IPS-20b (cell line): Measurements from ENCODE around the gene RIPOR2.
A peak's percentile ranks its signal among the peaks of the same experiment; 100 is the strongest.

Experiments used
- H3K27ac ChIP-seq: one replicate; pipeline ENCODE4 v1.5.1; 2013; ENCODE audit warnings: low read length
- H3K27me3 ChIP-seq: 2 replicates; pipeline ENCODE4 v1.6.1; 2013; ENCODE audit warnings: mild to moderate bottlenecking, low read length, inconsistent platforms; ENCODE audit not compliant: insufficient read depth
- H3K36me3 ChIP-seq: 2 replicates; pipeline ENCODE4 v1.6.1; 2013; ENCODE audit warnings: low read depth, mild to moderate bottlenecking, inconsistent platforms, low read length, moderate library complexity; ENCODE audit not compliant: insufficient read depth
- H3K4me1 ChIP-seq: 2 replicates; pipeline ENCODE4 v1.6.1; 2013; ENCODE audit warnings: mild to moderate bottlenecking, control low read depth, inconsistent platforms, low read length, moderate library complexity; ENCODE audit not compliant: insufficient read depth
- H3K4me3 ChIP-seq: 2 replicates; pipeline ENCODE4 v1.5.1; 2013; ENCODE audit warnings: mild to moderate bottlenecking, low read length, inconsistent platforms
- H3K9ac ChIP-seq: 2 replicates; pipeline ENCODE4 v1.6.1; 2013; ENCODE audit warnings: low read depth, mild to moderate bottlenecking, inconsistent platforms, low read length, moderate library complexity
- H3K9me3 ChIP-seq: 2 replicates; pipeline ENCODE4 v1.6.1; 2013; ENCODE audit warnings: mild to moderate bottlenecking, low read depth, low read length, inconsistent platforms; ENCODE audit not compliant: insufficient read depth

RIPOR2 gene

DNA sequence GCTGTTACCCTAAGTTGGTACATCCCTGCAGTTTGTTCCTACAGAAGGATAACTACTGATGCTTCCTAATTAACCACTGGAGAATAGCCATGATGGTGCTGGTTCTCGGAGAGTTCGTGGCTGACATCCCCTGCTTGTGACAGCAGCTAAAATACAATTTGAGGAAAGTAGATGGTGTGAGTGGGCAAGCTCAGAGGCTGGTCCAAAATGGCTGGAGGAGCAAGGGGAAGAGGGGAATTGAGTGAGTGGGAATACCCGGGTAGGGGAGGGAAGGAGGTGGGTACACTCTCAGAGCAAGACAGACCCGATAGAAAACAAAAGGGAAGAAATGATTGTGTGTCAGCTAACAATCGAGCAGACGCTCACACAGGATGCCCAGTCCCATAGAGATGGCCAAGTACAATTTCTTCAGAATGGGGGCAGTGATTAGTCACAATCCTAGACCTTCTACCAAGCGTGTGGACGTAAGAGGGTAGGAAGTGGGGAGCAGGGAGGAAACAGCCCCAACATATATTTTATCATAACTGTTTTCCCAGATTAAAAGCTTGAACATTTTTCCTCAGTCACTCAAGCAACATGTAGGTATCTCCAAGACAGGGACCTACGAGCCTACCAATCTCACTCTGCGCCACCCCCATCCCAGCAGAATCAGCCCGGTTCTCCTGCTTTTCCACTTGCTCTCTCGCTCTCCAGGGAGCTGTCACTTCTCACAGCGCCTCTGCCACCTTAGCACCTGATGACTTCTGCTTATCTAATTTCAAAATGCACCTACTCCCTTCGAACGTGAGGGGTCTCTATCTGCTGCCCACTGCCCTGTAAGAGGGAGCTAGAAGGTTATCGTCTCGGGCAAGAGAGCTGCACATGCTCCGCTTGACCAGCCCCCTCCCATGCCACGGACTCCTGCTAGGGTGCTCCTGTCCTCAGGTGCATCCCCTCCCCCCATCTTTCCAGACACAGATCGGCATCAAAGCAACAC lies 26.2 kb downstream of the RIPOR2 start:
- H3K27ac ChIP-seq: no peak overlapping the region
- peak overlapping the region; percentile 80 for H3K4me3 ChIP-seq
- no peaks in the 10 kb centered on the region for H3K9me3 ChIP-seq
- H3K4me1 ChIP-seq: peaks cover 8% of the 10 kb centered on the region; the same call in 1 of the 2 replicates
- no peaks in the 10 kb centered on the region for H3K36me3 ChIP-seq
- H3K27me3 ChIP-seq: peaks cover 59% of the 10 kb centered on the region
- peak overlapping the region; percentile 47; the same call in 1 of the 2 replicates for H3K9ac ChIP-seq

DNA sequence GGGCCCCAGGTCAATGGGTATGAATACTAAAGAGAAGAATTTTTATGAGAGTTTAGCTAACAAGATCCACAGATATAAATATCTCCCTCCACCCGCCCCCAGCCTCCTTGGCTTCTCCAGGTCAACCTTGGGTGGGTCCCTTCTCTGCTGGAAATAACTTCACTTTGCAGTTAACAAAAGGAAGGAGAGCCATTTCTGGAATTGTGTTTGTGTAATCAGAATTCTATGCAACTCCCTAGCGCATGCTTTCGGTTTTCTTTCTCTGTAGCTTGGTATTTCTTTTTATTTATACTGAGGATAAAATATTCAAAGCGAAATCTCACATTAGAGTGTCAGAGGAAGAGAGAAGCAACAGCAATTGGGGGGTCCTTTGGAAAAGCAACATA lies 27.1 kb downstream of the RIPOR2 start:
- Histone ChIP-seq H3K9ac (no peak overlapping the region), H3K4me3 (0 out of 2 replicates have a peak overlapping the region, but pooled peaks have one; percentile 9), H3K36me3 (no peaks in the 10 kb centered on the region), H3K9me3 (no peaks in the 10 kb centered on the region), H3K27me3 (peaks cover 58% of the 10 kb centered on the region), H3K27ac (no peak overlapping the region), H3K4me1 (peaks cover 8% of the 10 kb centered on the region; the same call in 1 of the 2 replicates)

DNA sequence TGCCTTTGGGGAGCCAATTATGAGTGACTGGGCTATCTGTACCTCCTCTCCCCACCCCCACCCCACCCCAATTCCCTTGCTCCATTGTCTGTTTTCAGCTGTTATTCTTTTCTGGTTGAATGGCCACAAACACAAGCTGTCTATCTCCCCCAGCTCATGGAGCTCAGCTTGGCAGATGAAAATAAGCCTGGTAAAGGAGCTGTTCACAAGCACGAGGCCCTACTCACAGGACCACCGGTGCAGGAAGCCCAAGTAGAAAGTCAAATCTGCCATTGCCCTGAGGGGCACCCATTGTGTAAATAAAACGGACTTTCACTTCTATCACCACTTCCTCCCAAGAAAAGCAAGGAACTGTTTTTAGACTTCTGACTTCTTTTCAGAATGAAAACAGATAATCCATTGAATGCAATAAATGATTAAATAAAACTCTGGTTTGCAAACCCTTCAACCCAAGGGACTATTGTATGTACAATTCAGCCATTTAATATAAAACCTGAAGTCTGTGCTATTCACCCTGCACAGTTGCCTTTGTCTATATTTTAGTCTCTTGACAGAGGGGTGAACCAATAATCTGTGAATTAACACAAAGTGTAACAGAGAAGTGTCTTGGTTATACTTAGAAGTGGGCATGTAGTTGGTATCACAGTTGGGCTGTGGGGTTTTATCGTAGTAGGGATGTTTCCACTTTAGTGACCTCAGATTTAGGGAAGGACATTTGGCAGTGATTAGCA lies 27.7 kb downstream of the RIPOR2 start:
- H3K4me1 ChIP-seq: peaks cover 8% of the 10 kb centered on the region; the same call in 1 of the 2 replicates
- H3K9ac ChIP-seq: no peak overlapping the region
- no peaks in the 10 kb centered on the region for H3K36me3 ChIP-seq
- H3K4me3 ChIP-seq: no peak overlapping the region
- H3K27ac ChIP-seq: no peak overlapping the region
- peaks cover 52% of the 10 kb centered on the region for H3K27me3 ChIP-seq
- H3K9me3 ChIP-seq: no peaks in the 10 kb centered on the region

DNA sequence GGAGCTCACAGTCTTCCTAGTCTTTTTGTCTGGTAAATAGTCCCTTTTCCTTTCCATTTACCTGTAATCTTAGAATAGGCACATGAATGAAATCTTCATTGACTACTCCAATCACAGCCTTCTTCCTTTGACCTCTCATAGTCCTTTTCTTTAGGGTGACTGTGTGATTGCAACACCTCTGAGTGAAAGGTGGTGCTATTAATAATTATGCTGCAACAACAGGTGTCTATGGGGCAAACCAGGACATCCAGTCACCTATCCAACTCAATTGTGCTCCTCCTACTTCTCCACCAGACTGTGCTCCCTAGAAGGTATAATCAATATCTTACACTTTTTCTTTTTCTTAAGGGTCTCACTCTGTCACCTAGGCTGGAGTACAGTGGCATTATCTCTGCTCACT lies 29.4 kb downstream of the RIPOR2 start:
- Histone ChIP-seq H3K4me1 (peaks cover 3% of the 10 kb centered on the region; the same call in 1 of the 2 replicates), H3K4me3 (no peak overlapping the region), H3K27ac (no peak overlapping the region), H3K27me3 (peaks cover 35% of the 10 kb centered on the region), H3K9ac (no peak overlapping the region), H3K9me3 (no peaks in the 10 kb centered on the region), H3K36me3 (no peaks in the 10 kb centered on the region)

DNA sequence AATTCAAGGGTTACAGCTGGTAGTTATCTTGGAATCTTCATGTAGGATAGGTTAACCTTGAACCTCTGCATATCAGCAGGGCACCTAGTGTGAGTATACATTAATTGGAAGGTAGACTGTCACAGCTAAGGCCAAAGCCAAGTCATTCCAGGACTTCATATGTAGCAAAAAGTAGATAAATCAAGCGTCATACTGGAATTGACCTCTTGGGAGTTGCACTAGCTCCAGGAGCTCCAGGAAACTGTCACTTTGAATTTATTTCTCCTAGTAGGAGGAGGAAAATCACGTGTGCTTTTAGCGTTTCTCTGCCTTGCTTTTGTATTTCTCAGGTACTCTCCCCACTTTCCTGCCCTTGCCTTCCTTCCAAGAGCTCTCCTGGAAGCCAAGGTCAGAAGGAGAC lies 30.3 kb downstream of the RIPOR2 start:
- H3K36me3 ChIP-seq: no peaks in the 10 kb centered on the region
- no peak overlapping the region for H3K4me3 ChIP-seq
- H3K27me3 ChIP-seq: peaks cover 26% of the 10 kb centered on the region
- peaks cover 3% of the 10 kb centered on the region; the same call in 1 of the 2 replicates for H3K4me1 ChIP-seq
- no peak overlapping the region for H3K9ac ChIP-seq
- no peak overlapping the region for H3K27ac ChIP-seq
- H3K9me3 ChIP-seq: no peaks in the 10 kb centered on the region

DNA sequence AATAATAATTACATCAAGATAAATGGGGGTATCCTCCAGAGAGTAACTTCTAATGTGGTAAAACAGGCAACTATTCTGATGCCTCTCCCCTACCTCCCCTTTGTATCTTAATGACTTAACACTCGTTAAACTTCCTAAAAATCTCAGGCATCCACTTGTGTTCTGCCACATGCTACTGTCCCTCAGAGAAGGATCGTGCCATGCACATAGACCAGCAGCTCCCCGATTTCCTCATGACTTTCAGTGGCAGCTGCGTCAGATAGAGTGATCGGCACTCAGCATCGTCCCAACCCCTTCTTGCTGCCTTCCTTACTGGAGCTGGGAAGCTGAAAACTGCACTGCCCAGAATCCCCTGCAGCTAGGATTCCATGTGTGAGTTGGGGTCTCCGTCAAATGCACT lies 32.1 kb downstream of the RIPOR2 start:
- Histone ChIP-seq H3K9me3 (no peaks in the 10 kb centered on the region), H3K36me3 (no peaks in the 10 kb centered on the region), H3K4me1 (peaks cover 12% of the 10 kb centered on the region; the same call in 1 of the 2 replicates), H3K4me3 (no peak overlapping the region), H3K27ac (no peak overlapping the region), H3K27me3 (peaks cover 8% of the 10 kb centered on the region), H3K9ac (no peak overlapping the region)

DNA sequence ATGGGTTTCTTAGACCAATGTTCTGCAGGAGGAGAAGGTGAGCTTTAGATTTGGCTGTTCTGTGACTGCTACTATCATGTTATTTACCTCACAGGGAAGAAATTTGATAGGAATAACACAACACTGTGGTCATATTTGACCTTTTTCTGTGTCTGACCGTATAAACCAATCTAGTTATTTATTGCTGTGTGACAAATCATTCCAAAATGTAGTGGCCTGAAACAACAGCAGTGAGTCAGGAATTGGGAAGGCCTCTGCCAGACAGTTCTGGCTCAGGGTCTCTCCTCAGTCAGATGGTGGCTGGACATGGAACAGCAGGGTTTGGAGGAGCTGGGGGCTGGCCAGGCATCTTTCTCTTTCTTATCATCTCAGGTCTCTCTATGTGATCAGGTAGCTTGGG lies 33.0 kb downstream of the RIPOR2 start:
- H3K27ac ChIP-seq: no peak overlapping the region
- H3K9ac ChIP-seq: no peak overlapping the region
- no peaks in the 10 kb centered on the region for H3K9me3 ChIP-seq
- H3K4me1 ChIP-seq: peaks cover 9% of the 10 kb centered on the region; the same call in 1 of the 2 replicates
- no peaks in the 10 kb centered on the region for H3K27me3 ChIP-seq
- no peaks in the 10 kb centered on the region for H3K36me3 ChIP-seq
- H3K4me3 ChIP-seq: no peak overlapping the region

DNA sequence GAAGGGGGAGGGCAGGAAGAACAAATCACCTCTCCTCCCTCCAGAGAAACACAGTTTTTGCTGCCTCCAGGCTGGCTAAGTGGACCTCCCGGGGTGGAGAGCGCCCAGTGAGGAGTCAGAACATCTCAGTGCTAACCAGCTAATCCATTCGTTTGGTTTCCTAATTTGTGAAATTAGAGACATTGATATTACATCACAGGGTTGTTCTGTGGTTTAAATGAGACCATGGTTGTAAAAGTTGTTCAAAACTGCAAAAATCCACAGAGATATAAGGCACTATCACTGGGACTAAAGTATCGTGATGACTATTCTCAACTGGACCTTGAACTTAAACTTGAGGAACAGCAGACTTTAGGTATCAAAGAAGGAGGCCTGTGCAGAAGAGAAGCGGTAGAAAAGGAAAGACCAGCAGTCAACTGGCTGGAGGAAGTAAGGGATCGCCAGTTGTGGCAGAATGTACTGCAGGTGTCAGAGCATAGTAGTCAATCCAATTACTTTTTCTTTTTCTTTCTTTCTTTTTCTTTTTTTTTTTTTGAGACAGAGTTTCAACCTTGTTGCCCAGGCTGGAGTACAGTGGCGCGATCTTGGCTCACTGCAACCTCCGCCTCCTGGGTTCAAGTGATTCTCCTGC lies 33.9 kb downstream of the RIPOR2 start:
- H3K27ac ChIP-seq: no peak overlapping the region
- H3K4me1 ChIP-seq: peaks cover 9% of the 10 kb centered on the region; the same call in 1 of the 2 replicates
- no peak overlapping the region for H3K9ac ChIP-seq
- H3K36me3 ChIP-seq: no peaks in the 10 kb centered on the region
- no peaks in the 10 kb centered on the region for H3K27me3 ChIP-seq
- H3K4me3 ChIP-seq: no peak overlapping the region
- no peaks in the 10 kb centered on the region for H3K9me3 ChIP-seq

DNA sequence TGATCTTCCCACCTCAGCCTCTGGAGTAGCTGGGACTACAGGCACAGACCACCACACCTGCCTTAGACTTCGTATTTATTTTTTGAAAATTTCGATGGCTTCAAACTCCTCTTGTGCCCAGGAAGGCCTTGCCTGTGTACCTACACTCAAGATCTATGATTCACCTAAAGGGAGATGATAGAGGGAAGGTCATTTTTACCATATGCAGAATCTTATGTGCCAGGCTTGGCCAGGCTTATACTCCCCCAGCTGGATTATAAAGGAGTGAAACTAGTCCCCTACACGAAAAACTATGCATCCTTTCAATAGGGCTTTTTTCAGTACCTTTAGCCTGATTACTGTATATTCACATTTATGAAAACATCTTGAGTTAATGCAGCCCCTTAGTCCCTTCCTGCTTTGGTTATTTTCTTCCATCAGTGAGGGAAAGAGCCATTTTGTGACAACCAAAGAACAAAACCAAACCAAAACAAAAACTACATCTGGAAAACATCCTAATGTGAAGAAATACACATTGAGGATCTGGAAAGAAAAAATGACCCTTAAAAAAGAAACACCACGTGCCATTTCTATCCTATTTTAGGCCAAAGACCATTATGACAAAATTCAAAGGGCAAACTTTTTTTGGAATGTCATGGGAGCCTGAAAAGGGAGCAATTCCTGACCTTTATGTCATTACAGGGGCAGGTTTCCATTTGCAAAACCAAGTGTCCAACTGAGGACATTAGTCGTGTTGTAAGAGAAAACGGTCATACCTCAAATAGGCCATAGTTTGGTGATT lies 34.7 kb downstream of the RIPOR2 start:
- no peaks in the 10 kb centered on the region for H3K36me3 ChIP-seq
- H3K9me3 ChIP-seq: no peaks in the 10 kb centered on the region
- H3K27ac ChIP-seq: no peak overlapping the region
- H3K27me3 ChIP-seq: no peaks in the 10 kb centered on the region
- H3K4me1 ChIP-seq: peaks cover 9% of the 10 kb centered on the region; the same call in 1 of the 2 replicates
- no peak overlapping the region for H3K4me3 ChIP-seq
- no peak overlapping the region for H3K9ac ChIP-seq

DNA sequence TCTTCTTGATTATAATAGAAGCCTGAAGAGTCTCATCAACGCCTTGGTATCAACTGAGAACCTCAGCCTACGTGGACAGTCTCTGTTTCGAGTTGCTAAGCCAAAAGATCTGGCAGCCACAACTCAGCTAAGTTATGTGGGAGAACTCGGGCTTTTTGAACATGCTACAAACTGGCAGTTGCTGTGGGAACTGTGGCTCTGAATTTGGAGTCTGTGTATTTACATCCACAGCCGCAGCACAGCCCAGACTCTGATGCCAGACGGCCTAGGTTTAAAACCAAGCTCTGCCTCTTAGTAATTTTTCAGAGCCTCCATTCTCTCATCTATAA lies 35.8 kb downstream of the RIPOR2 start:
- peaks cover 9% of the 10 kb centered on the region; the same call in 1 of the 2 replicates for H3K4me1 ChIP-seq

More for the DNA sequence above, 35.8 kb downstream of the RIPOR2 start:
- Histone ChIP-seq H3K9me3 (no peaks in the 10 kb centered on the region), H3K4me3 (no peak overlapping the region), H3K9ac (no peak overlapping the region), H3K36me3 (no peaks in the 10 kb centered on the region), H3K27ac (no peak overlapping the region), H3K27me3 (no peaks in the 10 kb centered on the region)
